ENCODE results near the gene NAA20. TPM values are rescaled to one million over a fixed set of nuclear protein-coding genes. Genes with fewer than 3 reads are reported as not detected.
A peak's percentile ranks its signal among the peaks of the same experiment; 100 is the strongest.

NAA20 gene
- total and polyA plus RNA-seq, 2 of the 13 experiments (the other 11 are each of a cell fraction or from before 2014, with no cell fraction given) = 81.9 to 82.8 TPM

DNA sequence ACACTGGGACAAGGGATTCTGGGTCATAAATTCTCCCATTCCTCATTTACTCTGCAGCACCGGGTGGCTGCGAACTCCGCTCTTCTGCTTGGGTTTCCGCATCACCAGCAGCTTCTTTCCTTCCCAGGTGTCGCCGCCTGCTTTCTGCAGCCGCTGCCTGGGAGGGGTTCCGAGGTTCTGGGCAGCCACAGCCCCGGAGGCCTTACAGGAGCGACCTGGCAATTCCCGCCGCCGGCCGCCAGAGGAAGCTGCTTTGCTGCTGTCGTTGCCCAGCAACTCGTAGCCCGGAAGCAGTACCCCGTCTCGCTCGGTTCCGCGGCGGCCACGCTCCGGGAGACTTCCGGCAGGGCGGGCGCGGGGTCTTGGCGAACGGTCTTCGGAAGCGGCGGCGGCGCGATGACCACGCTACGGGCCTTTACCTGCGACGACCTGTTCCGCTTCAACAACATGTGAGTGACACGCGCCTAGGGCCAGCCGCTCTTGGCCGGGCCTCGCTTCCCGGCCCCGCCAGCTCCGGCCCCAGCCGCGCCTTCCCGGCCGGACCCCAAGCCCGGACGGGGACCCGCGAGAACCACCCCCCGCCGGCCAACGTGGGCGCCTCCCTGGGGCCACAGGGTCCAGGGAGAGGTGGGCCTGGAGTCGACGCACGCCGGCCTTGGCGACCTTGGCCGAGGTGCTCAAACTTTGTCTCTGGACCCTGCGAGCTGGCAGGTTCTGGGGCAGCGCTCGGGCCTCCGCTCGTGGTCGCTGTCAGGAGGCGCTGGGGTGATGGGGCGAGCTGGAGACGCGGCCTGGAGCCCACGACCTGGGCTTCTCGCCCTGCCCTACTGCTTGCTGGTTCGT lies at the start of gene NAA20 (continued):
- TF ChIP-seq BRF2 (CRISPR knock-in tag; IDR thresholded peaks at IDR 0.05) = peak; percentile 99
- TF ChIP-seq, protein P1, sequence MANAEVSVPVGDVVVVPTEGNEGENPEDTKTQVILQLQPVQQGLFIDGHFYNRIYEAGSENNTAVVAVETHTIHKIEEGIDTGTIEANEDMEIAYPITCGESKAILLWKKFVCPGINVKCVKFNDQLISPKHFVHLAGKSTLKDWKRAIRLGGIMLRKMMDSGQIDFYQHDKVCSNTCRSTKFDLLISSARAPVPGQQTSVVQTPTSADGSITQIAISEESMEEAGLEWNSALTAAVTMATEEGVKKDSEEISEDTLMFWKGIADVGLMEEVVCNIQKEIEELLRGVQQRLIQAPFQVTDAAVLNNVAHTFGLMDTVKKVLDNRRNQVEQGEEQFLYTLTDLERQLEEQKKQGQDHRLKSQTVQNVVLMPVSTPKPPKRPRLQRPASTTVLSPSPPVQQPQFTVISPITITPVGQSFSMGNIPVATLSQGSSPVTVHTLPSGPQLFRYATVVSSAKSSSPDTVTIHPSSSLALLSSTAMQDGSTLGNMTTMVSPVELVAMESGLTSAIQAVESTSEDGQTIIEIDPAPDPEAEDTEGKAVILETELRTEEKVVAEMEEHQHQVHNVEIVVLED (CRISPR knock-in tag; IDR thresholded peaks at IDR 0.05; ENCODE audit: borderline replicate concordance) = peak; percentile 93
- peak; percentile 99 for TF ChIP-seq XRCC5 (optimal IDR thresholded peaks at IDR 0.05; ENCODE audit: low read length)
- peak; percentile 82; the same call in 1 of the 2 replicates for TF ChIP-seq ZNF766 (CRISPR knock-in tag; IDR thresholded peaks at IDR 0.05; ENCODE audit: borderline replicate concordance)
- TF ChIP-seq ZNF225 (CRISPR knock-in tag; IDR thresholded peaks at IDR 0.05) = peak; percentile 92
- TF ChIP-seq, protein P2, sequence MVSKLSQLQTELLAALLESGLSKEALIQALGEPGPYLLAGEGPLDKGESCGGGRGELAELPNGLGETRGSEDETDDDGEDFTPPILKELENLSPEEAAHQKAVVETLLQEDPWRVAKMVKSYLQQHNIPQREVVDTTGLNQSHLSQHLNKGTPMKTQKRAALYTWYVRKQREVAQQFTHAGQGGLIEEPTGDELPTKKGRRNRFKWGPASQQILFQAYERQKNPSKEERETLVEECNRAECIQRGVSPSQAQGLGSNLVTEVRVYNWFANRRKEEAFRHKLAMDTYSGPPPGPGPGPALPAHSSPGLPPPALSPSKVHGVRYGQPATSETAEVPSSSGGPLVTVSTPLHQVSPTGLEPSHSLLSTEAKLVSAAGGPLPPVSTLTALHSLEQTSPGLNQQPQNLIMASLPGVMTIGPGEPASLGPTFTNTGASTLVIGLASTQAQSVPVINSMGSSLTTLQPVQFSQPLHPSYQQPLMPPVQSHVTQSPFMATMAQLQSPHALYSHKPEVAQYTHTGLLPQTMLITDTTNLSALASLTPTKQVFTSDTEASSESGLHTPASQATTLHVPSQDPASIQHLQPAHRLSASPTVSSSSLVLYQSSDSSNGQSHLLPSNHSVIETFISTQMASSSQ (IDR thresholded peaks at IDR 0.05; ENCODE audit: low read depth) = peak; percentile 26; the same call in 1 of the 2 replicates
- TF ChIP-seq, protein P2 (CRISPR knock-in tag; IDR thresholded peaks at IDR 0.05; ENCODE audit: borderline replicate concordance) = peak; percentile 76; the same call in 1 of the 2 replicates
- TF ChIP-seq, protein P3, sequence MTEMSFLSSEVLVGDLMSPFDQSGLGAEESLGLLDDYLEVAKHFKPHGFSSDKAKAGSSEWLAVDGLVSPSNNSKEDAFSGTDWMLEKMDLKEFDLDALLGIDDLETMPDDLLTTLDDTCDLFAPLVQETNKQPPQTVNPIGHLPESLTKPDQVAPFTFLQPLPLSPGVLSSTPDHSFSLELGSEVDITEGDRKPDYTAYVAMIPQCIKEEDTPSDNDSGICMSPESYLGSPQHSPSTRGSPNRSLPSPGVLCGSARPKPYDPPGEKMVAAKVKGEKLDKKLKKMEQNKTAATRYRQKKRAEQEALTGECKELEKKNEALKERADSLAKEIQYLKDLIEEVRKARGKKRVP (CRISPR knock-in tag; IDR thresholded peaks at IDR 0.05) = peak in 1 of 2 experiments; percentile 83; a peak in 1 of 4 replicates
- TF ChIP-seq PREB (CRISPR knock-in tag; IDR thresholded peaks at IDR 0.05) = no peak
- TF ChIP-seq TOE1 (CRISPR knock-in tag; IDR thresholded peaks at IDR 0.05) = peak; percentile 81; the same call in 1 of the 2 replicates
- no peak; the same call in 1 of the 2 replicates for TF ChIP-seq ZNF644 (CRISPR knock-in tag; IDR thresholded peaks at IDR 0.05; ENCODE audit: low read depth)
- TF ChIP-seq NR2C2 (CRISPR knock-in tag; IDR thresholded peaks at IDR 0.05; ENCODE audit: borderline replicate concordance) = peak; percentile 100
- no peak; the same call in 1 of the 2 replicates for TF ChIP-seq ZNF382 (CRISPR knock-in tag; IDR thresholded peaks at IDR 0.05; ENCODE audit: borderline replicate concordance)
- peak; percentile 86; the same call in 1 of the 2 replicates for TF ChIP-seq PHF21A (CRISPR knock-in tag; IDR thresholded peaks at IDR 0.05)
- peak; percentile 97; the same call in 1 of the 2 replicates for TF ChIP-seq ZNF703 (CRISPR knock-in tag; IDR thresholded peaks at IDR 0.05; ENCODE audit: borderline replicate concordance)
- peak; percentile 93 to 95; a peak in 3 of 4 replicates for TF ChIP-seq KLF16 (CRISPR knock-in tag; IDR thresholded peaks at IDR 0.05)
- TF ChIP-seq ZNF441 (CRISPR knock-in tag; IDR thresholded peaks at IDR 0.05; ENCODE audit: borderline replicate concordance) = peak; percentile 95
- TF ChIP-seq HDAC2 (CRISPR knock-in tag; IDR thresholded peaks at IDR 0.05) = peak; percentile 91; the same call in 1 of the 2 replicates
- peak; percentile 98 for TF ChIP-seq SAP130 (CRISPR knock-in tag; IDR thresholded peaks at IDR 0.05; ENCODE audit: low read depth)
